A549 (cell line): ENCODE results near the gene FCER1G. TPM values are rescaled to one million over a fixed set of nuclear protein-coding genes. Genes with fewer than 3 reads are reported as not detected.

Experiments used
- ATAC-seq, 2 experiments: fragments of 200-7000 bp in 1 of 2; fragments of >200 bp in 1 of 2; cut with Nextera tagmentation in 1 of 2; cut with Tn5 transposase in 1 of 2; 3 replicates each; pipeline versions ENCODE4 v1.8.0 to v1.9.1; 2018 to 2020; ENCODE audit warnings: mild to moderate bottlenecking in 1 of 2, moderate library complexity in 1 of 2
- CTCF ChIA-PET: fragments of 300-600 bp; sonication (Branson Sonifier 250); formaldehyde crosslinking; extraction: SDS; loops from one replicate; lab custom pipeline; 2021; ENCODE audit warnings: antibody characterized with exemption, inconsistent platforms; lab: Yijun Ruan, JAX
- POLR2A ChIA-PET: fragments of 350-600 bp; formaldehyde crosslinking; extraction: SDS; loops from one replicate; lab custom pipeline; 2021; ENCODE audit warnings: antibody characterized with exemption, inconsistent platforms; lab: Yijun Ruan, JAX
- DNase-seq, 2 experiments: peaks; one replicate each; pipeline versions ENCODE4 v3.0.0 to v3.0.0-alpha.2; 2011 to 2016; ENCODE audit warnings: low read depth in 1 of 2, low spot score in 1 of 2
- FAIRE-seq: peaks from 2 replicates; lab custom pipeline; 2011; peaks lifted over from hg19 to GRCh38; lab: Jason Lieb, UNC
- H3K27ac ChIP-seq, 2 experiments: fragments of >200 bp; sonication (Bioruptor Twin); formaldehyde crosslinking; 3 replicates each; pipeline ENCODE4 v1.5.1; 2016 to 2017
- H3K4me1 ChIP-seq: fragments of >200 bp; sonication (Bioruptor Twin); formaldehyde crosslinking; 3 replicates; pipeline ENCODE4 v1.6.1; 2016
- H3K4me2 ChIP-seq: fragments of >200 bp; sonication (Bioruptor Twin); formaldehyde crosslinking; 3 replicates; pipeline ENCODE4 v1.6.1; 2016
- H3K4me3 ChIP-seq: fragments of >200 bp; sonication (Bioruptor Twin); formaldehyde crosslinking; 3 replicates; pipeline ENCODE4 v1.5.1; 2016
- H3K9me3 ChIP-seq: fragments of >200 bp; sonication (Bioruptor Twin); formaldehyde crosslinking; 3 replicates; pipeline ENCODE4 v1.6.1; 2016
- CBX2 ChIP-seq: fragments of 200-600 bp; sonication (generic); IDR thresholded peaks from 2 replicates; pipeline ENCODE4 v1.6.1; 2016; ENCODE audit warnings: low read depth, mild to moderate bottlenecking, borderline replicate concordance
- CBX8 ChIP-seq: fragments of 200-600 bp; sonication (generic); IDR thresholded peaks from 2 replicates; pipeline ENCODE4 v1.6.1; 2016
- CHD2 ChIP-seq: fragments of 150-350 bp; IDR thresholded peaks from 2 replicates; pipeline ENCODE4 v1.6.1; 2014; ENCODE audit warnings: low read length; ENCODE audit not compliant: partially characterized antibody
- CHD4 ChIP-seq: fragments of 200-600 bp; sonication (generic); IDR thresholded peaks from 2 replicates; pipeline ENCODE4 v1.6.1; 2016; ENCODE audit warnings: antibody characterized with exemption, mild to moderate bottlenecking, borderline replicate concordance
- EHF ChIP-seq: fragments of 250-450 bp; sonication (Bioruptor Pico); IDR thresholded peaks from 2 replicates; pipeline ENCODE4 v1.5.0; 2020; ENCODE audit warnings: mild to moderate bottlenecking
- EHMT2 ChIP-seq: fragments of 200-600 bp; sonication (generic); IDR thresholded peaks from 2 replicates; pipeline ENCODE4 v1.6.1; 2016; ENCODE audit warnings: antibody characterized with exemption, low read depth, mild to moderate bottlenecking, moderate library complexity
- FOSB ChIP-seq: fragments of 250-450 bp; sonication (Bioruptor Pico); IDR thresholded peaks from 2 replicates; pipeline ENCODE4 v1.5.0; 2020; ENCODE audit warnings: mild to moderate bottlenecking, moderate library complexity
- HDAC2 ChIP-seq: fragments of 200-600 bp; sonication (generic); IDR thresholded peaks from 2 replicates; pipeline ENCODE4 v1.6.1; 2016
- HOXA7 ChIP-seq: fragments of 250-450 bp; sonication (Bioruptor Pico); IDR thresholded peaks from 2 replicates; pipeline ENCODE4 v1.5.0; 2020; ENCODE audit warnings: mild to moderate bottlenecking, moderate library complexity
- KDM1A ChIP-seq: fragments of 200-600 bp; sonication (generic); IDR thresholded peaks from 2 replicates; pipeline ENCODE4 v1.6.1; 2016; ENCODE audit warnings: low read depth, mild to moderate bottlenecking
- MAZ ChIP-seq: fragments of 150-350 bp; IDR thresholded peaks from 2 replicates; pipeline ENCODE4 v1.6.1; 2014; ENCODE audit warnings: antibody characterized with exemption, low read depth, low read length, borderline replicate concordance
- NR3C1 ChIP-seq: fragments of >200 bp; sonication (Bioruptor Twin); formaldehyde crosslinking; IDR thresholded peaks from 3 replicates; pipeline ENCODE4 v1.6.1; 2017
- PHF8 ChIP-seq: fragments of 200-600 bp; sonication (generic); IDR thresholded peaks from 2 replicates; pipeline ENCODE4 v1.6.1; 2016; ENCODE audit warnings: low read depth, mild to moderate bottlenecking, antibody characterized with exemption, moderate library complexity, borderline replicate concordance
- POLR2A ChIP-seq: IDR thresholded peaks from 2 replicates; pipeline ENCODE4 v1.6.1; 2012; ENCODE audit warnings: mild to moderate bottlenecking, low read length
- POLR2AphosphoS2 ChIP-seq: conservative IDR thresholded peaks from 2 replicates; pipeline ENCODE4 v1.6.1; 2012; ENCODE audit warnings: low read length, improper control_type of control experiment, inconsistent platforms
- SREBF2 ChIP-seq: fragments of 450-650 bp; IDR thresholded peaks from 2 replicates; pipeline ENCODE4 v1.6.1; 2014; ENCODE audit warnings: mild to moderate bottlenecking, moderate library complexity
- TP53 ChIP-seq: fragments of 250-450 bp; sonication (Bioruptor Pico); IDR thresholded peaks from 2 replicates; pipeline ENCODE4 v1.5.0; 2021; ENCODE audit warnings: mild to moderate bottlenecking, moderate library complexity
- ZC3H11A ChIP-seq: fragments of 450-650 bp; IDR thresholded peaks from 2 replicates; pipeline ENCODE4 v1.6.1; 2014; ENCODE audit warnings: antibody characterized with exemption, mild to moderate bottlenecking
- ZNF302 ChIP-seq: fragments of 250-450 bp; sonication (Bioruptor Pico); IDR thresholded peaks from 2 replicates; pipeline ENCODE4 v1.9.0; 2021; ENCODE audit warnings: inconsistent platforms, mild to moderate bottlenecking, moderate library complexity
- WGBS: methylation state at CpG from one replicate; pipeline ENCODE4 v1.1.6; 2017; ENCODE audit errors: missing lambda C conversion rate; 5-methylcytosine and 5-hydroxymethylcytosine counted together
- polyA plus RNA-seq, 4 experiments: library from polyadenylated mRNA; depleted of rRNA in 3 of 4; stranded (reverse); fragments of >200 nt; fragmentation: RNase III in 1 of 4; extraction: RNeasy Plus Mini Kit Qiagen cat#74134 plus additional on column Dnase treatment in 1 of 4; gene quantifications; 2 replicates in 3 of 4; 3 replicates in 1 of 4; pipeline ENCODE4 v1.2.3, GENCODE V29; 2011 to 2017
- TF ChIP-seq, protein P1 (sequence below): fragments of 450-650 bp; IDR thresholded peaks from 2 replicates; pipeline ENCODE4 v1.6.1; 2014; ENCODE audit warnings: antibody characterized with exemption
- TF ChIP-seq, protein P2 (sequence below): fragments of 250-450 bp; sonication (Bioruptor Pico); IDR thresholded peaks from 2 replicates; pipeline ENCODE4 v1.5.0; 2020; ENCODE audit warnings: low read depth, mild to moderate bottlenecking, moderate library complexity
- TF ChIP-seq, protein P3 (sequence below): fragments of 250-450 bp; sonication (Bioruptor Pico); IDR thresholded peaks from 2 replicates; pipeline ENCODE4 v1.5.0; 2021; ENCODE audit warnings: mild to moderate bottlenecking, moderate library complexity, borderline replicate concordance
- TF ChIP-seq, protein P4 (sequence below): IDR thresholded peaks from 2 replicates; pipeline ENCODE4 v1.6.1; 2012
- TF ChIP-seq, protein P5 (sequence below): fragments of >200 bp; sonication (Bioruptor Twin); formaldehyde crosslinking; IDR thresholded peaks from 2 replicates; pipeline ENCODE4 v1.6.1; 2016

FCER1G gene
- polyA plus RNA-seq, 2 of the 4 experiments (the other 2 are of a cell fraction): 0.40 TPM; not detected in 1

DNA sequence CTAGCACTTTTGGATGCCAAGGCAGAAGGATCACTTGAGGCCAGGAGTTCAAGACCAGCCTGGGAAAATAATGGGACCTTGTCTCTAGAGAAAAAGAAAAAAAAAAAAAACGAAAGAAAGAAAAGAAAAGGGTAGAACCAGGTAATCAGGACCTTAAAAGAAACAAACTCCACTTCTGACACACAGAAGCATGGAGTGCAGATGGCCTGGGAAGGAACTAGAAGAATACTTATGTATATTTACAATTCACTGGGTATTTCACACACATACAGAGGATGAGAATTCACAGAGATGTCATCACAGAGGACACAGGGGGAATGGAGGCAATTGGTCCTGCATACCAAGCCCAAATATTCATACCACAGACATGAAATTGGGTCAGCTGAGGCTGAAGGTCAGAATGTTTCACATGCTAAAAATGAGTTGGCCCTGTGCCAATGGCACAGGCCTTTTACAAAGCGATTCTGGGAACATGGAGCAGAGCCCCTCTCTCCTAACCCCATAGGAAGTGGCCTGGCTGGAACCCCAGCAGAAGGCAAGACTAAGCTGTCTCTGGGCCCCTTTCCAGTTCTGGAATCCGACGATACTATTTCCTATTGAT is 42.2 kb upstream of the FCER1G start:
- Histone ChIP-seq H3K27ac (no peak overlapping the region), H3K9me3 (no peaks in the 10 kb centered on the region), H3K4me2 (no peak overlapping the region), H3K4me1 (peaks cover 10% of the 10 kb centered on the region; the same call in 2 of the 3 replicates), H3K4me3 (no peak overlapping the region)
- WGBS: 85% methylated on average over 4 of the region's 4 CpGs
- TF ChIP-seq CBX8: no peak
- TF ChIP-seq, protein P1, sequence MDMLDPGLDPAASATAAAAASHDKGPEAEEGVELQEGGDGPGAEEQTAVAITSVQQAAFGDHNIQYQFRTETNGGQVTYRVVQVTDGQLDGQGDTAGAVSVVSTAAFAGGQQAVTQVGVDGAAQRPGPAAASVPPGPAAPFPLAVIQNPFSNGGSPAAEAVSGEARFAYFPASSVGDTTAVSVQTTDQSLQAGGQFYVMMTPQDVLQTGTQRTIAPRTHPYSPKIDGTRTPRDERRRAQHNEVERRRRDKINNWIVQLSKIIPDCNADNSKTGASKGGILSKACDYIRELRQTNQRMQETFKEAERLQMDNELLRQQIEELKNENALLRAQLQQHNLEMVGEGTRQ: no peak
- no peak for TF ChIP-seq SREBF2
- TF ChIP-seq CHD4: no peak
- no peak for TF ChIP-seq EHMT2
- TF ChIP-seq POLR2AphosphoS2: no peak
- TF ChIP-seq NR3C1: no peak
- TF ChIP-seq PHF8: no peak
- TF ChIP-seq, protein P2, sequence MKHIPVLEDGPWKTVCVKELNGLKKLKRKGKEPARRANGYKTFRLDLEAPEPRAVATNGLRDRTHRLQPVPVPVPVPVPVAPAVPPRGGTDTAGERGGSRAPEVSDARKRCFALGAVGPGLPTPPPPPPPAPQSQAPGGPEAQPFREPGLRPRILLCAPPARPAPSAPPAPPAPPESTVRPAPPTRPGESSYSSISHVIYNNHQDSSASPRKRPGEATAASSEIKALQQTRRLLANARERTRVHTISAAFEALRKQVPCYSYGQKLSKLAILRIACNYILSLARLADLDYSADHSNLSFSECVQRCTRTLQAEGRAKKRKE: no peak
- no peak for TF ChIP-seq EHF (CRISPR knock-in tag)
- TF ChIP-seq MAZ: no peak
- TF ChIP-seq, protein P3, sequence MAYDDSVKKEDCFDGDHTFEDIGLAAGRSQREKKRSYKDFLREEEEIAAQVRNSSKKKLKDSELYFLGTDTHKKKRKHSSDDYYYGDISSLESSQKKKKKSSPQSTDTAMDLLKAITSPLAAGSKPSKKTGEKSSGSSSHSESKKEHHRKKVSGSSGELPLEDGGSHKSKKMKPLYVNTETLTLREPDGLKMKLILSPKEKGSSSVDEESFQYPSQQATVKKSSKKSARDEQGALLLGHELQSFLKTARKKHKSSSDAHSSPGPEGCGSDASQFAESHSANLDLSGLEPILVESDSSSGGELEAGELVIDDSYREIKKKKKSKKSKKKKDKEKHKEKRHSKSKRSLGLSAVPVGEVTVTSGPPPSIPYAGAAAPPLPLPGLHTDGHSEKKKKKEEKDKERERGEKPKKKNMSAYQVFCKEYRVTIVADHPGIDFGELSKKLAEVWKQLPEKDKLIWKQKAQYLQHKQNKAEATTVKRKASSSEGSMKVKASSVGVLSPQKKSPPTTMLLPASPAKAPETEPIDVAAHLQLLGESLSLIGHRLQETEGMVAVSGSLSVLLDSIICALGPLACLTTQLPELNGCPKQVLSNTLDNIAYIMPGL (CRISPR knock-in tag): no peak
- TF ChIP-seq, protein P4, sequence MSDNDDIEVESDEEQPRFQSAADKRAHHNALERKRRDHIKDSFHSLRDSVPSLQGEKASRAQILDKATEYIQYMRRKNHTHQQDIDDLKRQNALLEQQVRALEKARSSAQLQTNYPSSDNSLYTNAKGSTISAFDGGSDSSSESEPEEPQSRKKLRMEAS: no peak
- TF ChIP-seq ZC3H11A: no peak
- no peak for TF ChIP-seq POLR2A
- no peak for TF ChIP-seq KDM1A
- ChIA-PET CTCF (interaction anchor here (3.2 kb wide), 1 partner anchor 19 kb away, joined by 14 read pairs; no protein-coding TSS in a partner anchor), POLR2A (no interaction called here)
- no peak for ATAC-seq
- no peak for DNase-seq
- FAIRE-seq: no peak

DNA sequence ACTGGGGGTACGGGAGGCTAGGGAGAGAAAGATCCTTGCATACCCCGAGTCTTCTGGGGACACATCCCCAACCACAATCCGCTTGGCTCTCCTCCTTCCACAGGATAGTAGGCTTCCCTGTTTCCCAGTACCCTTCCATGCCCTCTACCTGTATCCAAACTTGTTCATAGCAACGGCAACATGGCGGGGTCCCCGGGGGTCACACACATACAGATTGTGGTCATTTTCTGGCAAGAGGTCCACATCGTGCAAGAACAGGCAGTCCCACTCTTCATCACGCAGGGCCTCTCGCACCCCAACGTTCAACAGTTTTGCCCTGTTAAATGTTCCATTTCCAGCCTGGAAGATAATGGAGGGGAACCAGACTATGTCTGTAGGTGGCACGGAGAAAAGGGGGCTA is 41.4 kb upstream of the FCER1G start:
- no peak overlapping the region for H3K4me3 ChIP-seq
- TF ChIP-seq CBX2 (no peak), FOSB (CRISPR knock-in tag) (no peak), CHD2 (no peak), CHD4 (no peak), HOXA7 (CRISPR knock-in tag) (no peak), POLR2AphosphoS2 (no peak), HDAC2 (no peak), SREBF2 (no peak), TP53 (CRISPR knock-in tag) (no peak), ZNF302 (CRISPR knock-in tag) (no peak)
- TF ChIP-seq, protein P5, sequence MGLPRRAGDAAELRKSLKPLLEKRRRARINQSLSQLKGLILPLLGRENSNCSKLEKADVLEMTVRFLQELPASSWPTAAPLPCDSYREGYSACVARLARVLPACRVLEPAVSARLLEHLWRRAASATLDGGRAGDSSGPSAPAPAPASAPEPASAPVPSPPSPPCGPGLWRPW: no peak
- ChIA-PET CTCF (interaction anchor here (0.7 to 3.2 kb wide), 2 partner anchors 18 to 260 kb away, joined by 4 to 14 read pairs; no protein-coding TSS in a partner anchor), POLR2A (no interaction called here)
- no peak for ATAC-seq
- H3K4me2 ChIP-seq: no peak overlapping the region
- no peak overlapping the region for H3K27ac ChIP-seq
- H3K4me1 ChIP-seq: peaks cover 11% of the 10 kb centered on the region; the same call in 2 of the 3 replicates
- FAIRE-seq: no peak
- 94% methylated on average over 11 of the region's 11 CpGs for WGBS
- H3K9me3 ChIP-seq: no peaks in the 10 kb centered on the region
- no peak for DNase-seq
